Erythroblast (primary cell): ENCODE data around the gene CDC5L.

Experiments used
- GATA1 ChIP-seq: IDR thresholded peaks from 2 replicates; pipeline ENCODE4 v1.6.1; 2011; ENCODE audit warnings: low read depth, mild to moderate bottlenecking, control low read depth, low read length, moderate library complexity
- POLR2A ChIP-seq: IDR thresholded peaks from 2 replicates; pipeline ENCODE4 v1.6.1; 2011; ENCODE audit warnings: mild to moderate bottlenecking, low read length

GRCh38 chr6:44472250-44472945 is 84.9 kb downstream of the CDC5L start:
- TF ChIP-seq POLR2A, result no peak
- no peak for TF ChIP-seq GATA1
